Esophagus squamous epithelium (tissue), 4 donors: ENCODE data around the gene NAA80.

Source experiments
- CTCF ChIP-seq, 6 experiments: fragments of 450-650 bp in 4 of 6; fragments of 200-600 bp in 2 of 6; sonication (generic) in 2 of 6; IDR thresholded peaks; one replicate each; pipeline ENCODE4 v1.5.1; 2016 to 2019; ENCODE audit warnings: antibody characterized with exemption in 6 of 6, mild to moderate bottlenecking in 4 of 6, moderate library complexity in 4 of 6
- POLR2A ChIP-seq, 4 donors: fragments of 450-650 bp; IDR thresholded peaks; one replicate each; pipeline ENCODE4 v1.6.1; 2017; ENCODE audit warnings: antibody characterized with exemption in 4 of 4, mild to moderate bottlenecking in 4 of 4, moderate library complexity in 3 of 4

- TF ChIP-seq CTCF (IDR thresholded peaks at IDR 0.05) (no peak), POLR2A (IDR thresholded peaks at IDR 0.05) (no peak)
These were observed 25.5 kb downstream of the NAA80 start for GRCh38 chr3:50273689-50274065.
